ENCODE measurements around the gene CYP2A13.

DNA sequence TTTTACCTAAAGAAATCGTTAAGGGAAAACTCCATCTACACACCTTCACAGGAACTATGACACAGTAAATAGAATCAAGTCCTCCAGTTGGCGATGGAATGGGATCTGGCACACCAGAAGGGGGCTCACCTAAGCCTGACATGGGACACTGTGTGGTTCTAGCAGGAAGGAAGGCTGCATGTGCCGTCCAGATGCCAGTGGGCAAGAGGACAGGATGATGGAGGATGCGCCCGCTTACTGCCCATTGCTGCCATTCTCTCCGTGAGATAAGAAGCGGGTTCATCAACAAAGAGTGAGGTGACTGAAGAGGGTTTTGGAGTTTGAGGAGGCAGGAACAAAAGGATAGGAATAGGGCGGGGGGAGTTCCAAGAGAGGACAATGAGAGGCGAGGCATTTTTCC is 23.0 kb downstream of the CYP2A13 start:
- TF ChIP-seq, protein P1, sequence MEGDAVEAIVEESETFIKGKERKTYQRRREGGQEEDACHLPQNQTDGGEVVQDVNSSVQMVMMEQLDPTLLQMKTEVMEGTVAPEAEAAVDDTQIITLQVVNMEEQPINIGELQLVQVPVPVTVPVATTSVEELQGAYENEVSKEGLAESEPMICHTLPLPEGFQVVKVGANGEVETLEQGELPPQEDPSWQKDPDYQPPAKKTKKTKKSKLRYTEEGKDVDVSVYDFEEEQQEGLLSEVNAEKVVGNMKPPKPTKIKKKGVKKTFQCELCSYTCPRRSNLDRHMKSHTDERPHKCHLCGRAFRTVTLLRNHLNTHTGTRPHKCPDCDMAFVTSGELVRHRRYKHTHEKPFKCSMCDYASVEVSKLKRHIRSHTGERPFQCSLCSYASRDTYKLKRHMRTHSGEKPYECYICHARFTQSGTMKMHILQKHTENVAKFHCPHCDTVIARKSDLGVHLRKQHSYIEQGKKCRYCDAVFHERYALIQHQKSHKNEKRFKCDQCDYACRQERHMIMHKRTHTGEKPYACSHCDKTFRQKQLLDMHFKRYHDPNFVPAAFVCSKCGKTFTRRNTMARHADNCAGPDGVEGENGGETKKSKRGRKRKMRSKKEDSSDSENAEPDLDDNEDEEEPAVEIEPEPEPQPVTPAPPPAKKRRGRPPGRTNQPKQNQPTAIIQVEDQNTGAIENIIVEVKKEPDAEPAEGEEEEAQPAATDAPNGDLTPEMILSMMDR (IDR thresholded peaks at IDR 0.05; ENCODE audit: poor library complexity, severe bottlenecking) = no peak
- TF ChIP-seq RAD21 (conservative IDR thresholded peaks at IDR 0.05) (no peak), SMC3 (conservative IDR thresholded peaks at IDR 0.05; ENCODE audit: poor library complexity) (no peak), POLR2AphosphoS5 (IDR thresholded peaks at IDR 0.05) (no peak), EZH2 (IDR thresholded peaks at IDR 0.05; ENCODE audit: borderline replicate concordance, insufficient read depth, low read length, poor library complexity, severe bottlenecking) (no peak), EP300 (conservative IDR thresholded peaks at IDR 0.05; ENCODE audit: poor library complexity, severe bottlenecking) (no peak), MXI1 (conservative IDR thresholded peaks at IDR 0.05; ENCODE audit: poor library complexity, severe bottlenecking) (no peak)
- TF ChIP-seq, protein P2, sequence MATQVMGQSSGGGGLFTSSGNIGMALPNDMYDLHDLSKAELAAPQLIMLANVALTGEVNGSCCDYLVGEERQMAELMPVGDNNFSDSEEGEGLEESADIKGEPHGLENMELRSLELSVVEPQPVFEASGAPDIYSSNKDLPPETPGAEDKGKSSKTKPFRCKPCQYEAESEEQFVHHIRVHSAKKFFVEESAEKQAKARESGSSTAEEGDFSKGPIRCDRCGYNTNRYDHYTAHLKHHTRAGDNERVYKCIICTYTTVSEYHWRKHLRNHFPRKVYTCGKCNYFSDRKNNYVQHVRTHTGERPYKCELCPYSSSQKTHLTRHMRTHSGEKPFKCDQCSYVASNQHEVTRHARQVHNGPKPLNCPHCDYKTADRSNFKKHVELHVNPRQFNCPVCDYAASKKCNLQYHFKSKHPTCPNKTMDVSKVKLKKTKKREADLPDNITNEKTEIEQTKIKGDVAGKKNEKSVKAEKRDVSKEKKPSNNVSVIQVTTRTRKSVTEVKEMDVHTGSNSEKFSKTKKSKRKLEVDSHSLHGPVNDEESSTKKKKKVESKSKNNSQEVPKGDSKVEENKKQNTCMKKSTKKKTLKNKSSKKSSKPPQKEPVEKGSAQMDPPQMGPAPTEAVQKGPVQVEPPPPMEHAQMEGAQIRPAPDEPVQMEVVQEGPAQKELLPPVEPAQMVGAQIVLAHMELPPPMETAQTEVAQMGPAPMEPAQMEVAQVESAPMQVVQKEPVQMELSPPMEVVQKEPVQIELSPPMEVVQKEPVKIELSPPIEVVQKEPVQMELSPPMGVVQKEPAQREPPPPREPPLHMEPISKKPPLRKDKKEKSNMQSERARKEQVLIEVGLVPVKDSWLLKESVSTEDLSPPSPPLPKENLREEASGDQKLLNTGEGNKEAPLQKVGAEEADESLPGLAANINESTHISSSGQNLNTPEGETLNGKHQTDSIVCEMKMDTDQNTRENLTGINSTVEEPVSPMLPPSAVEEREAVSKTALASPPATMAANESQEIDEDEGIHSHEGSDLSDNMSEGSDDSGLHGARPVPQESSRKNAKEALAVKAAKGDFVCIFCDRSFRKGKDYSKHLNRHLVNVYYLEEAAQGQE (IDR thresholded peaks at IDR 0.05; ENCODE audit: borderline replicate concordance) = no peak

All from neural cell (in vitro differentiated cells).